Measurements from ENCODE around the gene GUCY1A1. TPM values are rescaled to one million over a fixed set of nuclear protein-coding genes. Genes with fewer than 3 reads are reported as not detected.

The GUCY1A1 gene
- total RNA-seq, 1 donor = 0.43 TPM

- DNase-seq (ENCODE audit: low read depth) = no peak
- TF ChIP-seq CTCF (IDR thresholded peaks at IDR 0.05; ENCODE audit: insufficient read depth, low read depth, low read length) = no peak
- H3K4me3 ChIP-seq (ENCODE audit: low read depth, low read length) = no peak overlapping the region
These were observed 21.6 kb downstream of the GUCY1A1 start for GRCh38 chr4:155688211-155688610.

- no peak overlapping the region for H3K4me3 ChIP-seq (ENCODE audit: low read depth, low read length)
- no peak for TF ChIP-seq CTCF (IDR thresholded peaks at IDR 0.05; ENCODE audit: insufficient read depth, low read depth, low read length)
- no peak for DNase-seq (ENCODE audit: low read depth)
These were observed 22.2 kb downstream of the GUCY1A1 start for GRCh38 chr4:155688860-155689259.

GRCh38 chr4:155690044-155690837 is 23.6 kb downstream of the GUCY1A1 start:
- TF ChIP-seq CTCF (IDR thresholded peaks at IDR 0.05; ENCODE audit: insufficient read depth, low read depth, low read length) = no peak
- DNase-seq (ENCODE audit: low read depth) = no peak
- no peak overlapping the region for H3K4me3 ChIP-seq (ENCODE audit: low read depth, low read length)

GRCh38 chr4:155692361-155692760 is 25.7 kb downstream of the GUCY1A1 start:
- H3K4me3 ChIP-seq (ENCODE audit: low read depth, low read length) = no peak overlapping the region
- TF ChIP-seq CTCF (IDR thresholded peaks at IDR 0.05; ENCODE audit: insufficient read depth, low read depth, low read length) = no peak
- no peak for DNase-seq (ENCODE audit: low read depth)

GRCh38 chr4:155693015-155693663 is 26.5 kb downstream of the GUCY1A1 start:
- DNase-seq (ENCODE audit: low read depth) = no peak
- no peak for TF ChIP-seq CTCF (IDR thresholded peaks at IDR 0.05; ENCODE audit: insufficient read depth, low read depth, low read length)
- no peak overlapping the region for H3K4me3 ChIP-seq (ENCODE audit: low read depth, low read length)

GRCh38 chr4:155694100-155694785 is 27.6 kb downstream of the GUCY1A1 start:
- no peak overlapping the region for H3K4me3 ChIP-seq (ENCODE audit: low read depth, low read length)
- DNase-seq (ENCODE audit: low read depth) = no peak
- TF ChIP-seq CTCF (IDR thresholded peaks at IDR 0.05; ENCODE audit: insufficient read depth, low read depth, low read length) = no peak
